ENCODE data around the gene TPRG1L.

- TF ChIP-seq CTCF (IDR thresholded peaks at IDR 0.05) = no peak
- TF ChIP-seq POLR2A (IDR thresholded peaks at IDR 0.05) = no peak
Measured at GRCh38 chr1:3656450-3657095, 31.8 kb downstream of the TPRG1L start.

Data from body of pancreas (tissue), 4 donors.